PC-9 (cell line): ENCODE results near the gene CXorf58. TPM values are rescaled to one million over a fixed set of nuclear protein-coding genes. Genes with fewer than 3 reads are reported as not detected.

Source experiments
- BruUV-seq: library from RNA; stranded (reverse); fragments of 400-500 nt; replicated peaks from 2 replicates; lab custom pipeline; 2021; lab: Mats Ljungman, UMichigan
- CTCF ChIA-PET: fragments of 300-600 bp; sonication (Branson Sonifier 250); formaldehyde crosslinking; loops from one replicate; lab custom pipeline; 2022; ENCODE audit warnings: antibody characterized with exemption; lab: Charles Lee
- POLR2A ChIA-PET: fragments of 300-600 bp; sonication (Branson Sonifier 250); formaldehyde crosslinking; loops from one replicate; lab custom pipeline; 2022; ENCODE audit warnings: antibody characterized with exemption; ENCODE audit not compliant: unreplicated experiment; lab: Charles Lee
- DNase-seq, 2 experiments: peaks; one replicate each; pipeline versions ENCODE4 v3.0.0 to v3.0.0-alpha.2; 2015 to 2022; ENCODE audit warnings: mixed read lengths in 1 of 2
- H2AFZ ChIP-seq: fragments of 200-600 bp; sonication (generic); 2 replicates; pipeline ENCODE4 v1.8.1; 2017; ENCODE audit warnings: antibody characterized with exemption
- H3F3A ChIP-seq: fragments of 200-600 bp; sonication (generic); 2 replicates; pipeline ENCODE4 v1.8.1; 2017; ENCODE audit warnings: antibody characterized with exemption, mild to moderate bottlenecking, low read depth; ENCODE audit not compliant: insufficient read depth
- H3K27ac ChIP-seq: fragments of 200-600 bp; sonication (generic); 2 replicates; pipeline ENCODE4 v1.6.1; 2016; ENCODE audit warnings: mixed run types
- H3K27me3 ChIP-seq: fragments of 200-600 bp; sonication (generic); 2 replicates; pipeline ENCODE4 v1.6.1; 2016; ENCODE audit warnings: low read depth, mixed run types; ENCODE audit not compliant: insufficient read depth
- H3K36me3 ChIP-seq: fragments of 200-600 bp; sonication (generic); 2 replicates; pipeline ENCODE4 v1.6.1; 2016; ENCODE audit warnings: low read depth, mixed run types
- H3K4me1 ChIP-seq: fragments of 200-600 bp; sonication (generic); replicated peaks from 2 replicates; pipeline ENCODE4 v1.6.1; 2016; ENCODE audit warnings: mixed run types; ENCODE audit not compliant: insufficient read depth
- H3K4me2 ChIP-seq: fragments of 200-600 bp; sonication (generic); 2 replicates; pipeline ENCODE4 v1.6.1; 2017; ENCODE audit warnings: mixed run types
- H3K4me3 ChIP-seq: fragments of 200-600 bp; sonication (generic); 2 replicates; pipeline ENCODE4 v1.6.1; 2016; ENCODE audit warnings: mixed run types
- H3K79me2 ChIP-seq: fragments of 200-600 bp; sonication (generic); 2 replicates; pipeline ENCODE4 v1.6.1; 2017; ENCODE audit warnings: low read depth, mixed run types
- H3K9me2 ChIP-seq: fragments of 200-600 bp; sonication (generic); 2 replicates; pipeline ENCODE4 v1.8.1; 2017; ENCODE audit warnings: mild to moderate bottlenecking; ENCODE audit not compliant: insufficient read depth
- H3K9me3 ChIP-seq: fragments of 200-600 bp; sonication (generic); 2 replicates; pipeline ENCODE4 v1.8.1; 2016; ENCODE audit warnings: low read depth; ENCODE audit not compliant: insufficient read depth
- H4K20me1 ChIP-seq: fragments of 200-600 bp; sonication (generic); 2 replicates; pipeline ENCODE4 v1.8.1; 2017; ENCODE audit not compliant: insufficient read depth
- CTCF ChIP-seq: fragments of 200-600 bp; sonication (generic); conservative IDR thresholded peaks from 2 replicates; pipeline ENCODE4 v1.6.1; 2017; ENCODE audit warnings: mixed run types, antibody characterized with exemption, mild to moderate bottlenecking, moderate library complexity
- EZH2 ChIP-seq: fragments of 200-600 bp; sonication (generic); IDR thresholded peaks from 2 replicates; pipeline ENCODE4 v1.8.0; 2017; ENCODE audit warnings: antibody characterized with exemption, low read depth
- intact Hi-C: fragments of 100-400 bp; cut with micrococcal nuclease; formaldehyde crosslinking; loops from one replicate; pipeline ENCODE4 v1.10.0; 2022; ENCODE audit not compliant: unreplicated experiment
- total RNA-seq: library from RNA; stranded (reverse); gene quantifications from 2 replicates; pipeline ENCODE4 v1.2.3, GENCODE V29; 2021

Gene CXorf58
- total RNA-seq, 1 experiment from 2014 or later: 0.20 TPM

DNA sequence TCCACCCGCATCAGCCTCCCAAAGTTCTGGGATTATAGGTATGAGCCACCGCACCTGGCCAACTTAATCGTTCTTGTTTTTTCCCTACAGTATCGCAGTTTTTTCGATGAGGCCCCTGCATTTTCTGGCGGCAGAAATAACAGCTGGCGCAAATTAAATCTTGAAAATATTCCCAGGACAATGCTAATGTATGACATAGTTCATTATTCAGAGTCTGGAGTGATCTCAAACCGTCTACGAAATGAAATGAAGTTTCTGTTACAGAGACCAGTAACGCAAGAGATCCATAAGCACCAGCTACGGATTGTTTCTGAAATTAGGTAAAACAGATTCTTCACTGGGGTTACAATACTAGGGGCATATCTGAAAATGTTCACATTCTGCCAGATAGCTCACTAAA lies 27.3 kb downstream of the CXorf58 start:
- Histone ChIP-seq H2AFZ (no peak overlapping the region), H3K4me3 (no peak overlapping the region), H3K4me2 (no peak overlapping the region), H3K27me3 (no peaks in the 10 kb centered on the region), H3F3A (peaks cover 5% of the 10 kb centered on the region; the same call in 1 of the 2 replicates), H3K4me1 (peaks cover 9% of the 10 kb centered on the region; the same call in 1 of the 2 replicates), H3K79me2 (no peaks in the 10 kb centered on the region), H3K27ac (no peak overlapping the region), H3K36me3 (no peaks in the 10 kb centered on the region), H4K20me1 (no peaks in the 10 kb centered on the region), H3K9me2 (no peaks in the 10 kb centered on the region), H3K9me3 (no peaks in the 10 kb centered on the region)
- BruUV-seq: no TSS peak
- DNase-seq: no peak
- intact Hi-C loops: no loop called here
- ChIA-PET CTCF (interaction anchor here (0.5 kb wide), 1 partner anchor 741 kb away, joined by 10 read pairs; no protein-coding TSS in a partner anchor), POLR2A (no interaction called here)
- TF ChIP-seq CTCF (no peak), EZH2 (no peak)

GRCh38 chrX:23936180-23936579 lies 28.4 kb downstream of the CXorf58 start:
- Histone ChIP-seq H4K20me1 (no peaks in the 10 kb centered on the region), H3K9me2 (no peaks in the 10 kb centered on the region), H2AFZ (no peak overlapping the region), H3K9me3 (no peaks in the 10 kb centered on the region), H3K79me2 (no peaks in the 10 kb centered on the region), H3K27me3 (no peaks in the 10 kb centered on the region), H3K4me2 (no peak overlapping the region), H3K4me1 (peaks cover 6% of the 10 kb centered on the region; the same call in 1 of the 2 replicates), H3F3A (peaks cover 5% of the 10 kb centered on the region; the same call in 1 of the 2 replicates), H3K36me3 (no peaks in the 10 kb centered on the region), H3K27ac (no peak overlapping the region), H3K4me3 (no peak overlapping the region)
- CTCF ChIA-PET: no interaction called here
- no peak for DNase-seq
- no TSS peak for BruUV-seq
- TF ChIP-seq CTCF: no peak
- no peak for TF ChIP-seq EZH2
- POLR2A ChIA-PET: no interaction called here
- intact Hi-C loops: no loop called here

GRCh38 chrX:23937100-23937499 lies 29.3 kb downstream of the CXorf58 start:
- Histone ChIP-seq H3K36me3 (no peaks in the 10 kb centered on the region), H3K27ac (no peak overlapping the region), H3K4me1 (no peaks in the 10 kb centered on the region), H4K20me1 (no peaks in the 10 kb centered on the region), H3K27me3 (no peaks in the 10 kb centered on the region), H3K9me3 (no peaks in the 10 kb centered on the region), H3K4me3 (no peak overlapping the region), H3K9me2 (no peaks in the 10 kb centered on the region), H2AFZ (no peak overlapping the region), H3F3A (no peaks in the 10 kb centered on the region), H3K79me2 (no peaks in the 10 kb centered on the region), H3K4me2 (no peak overlapping the region)
- TF ChIP-seq CTCF (no peak), EZH2 (no peak)
- intact Hi-C loops: no loop called here
- DNase-seq: no peak
- CTCF ChIA-PET: interaction anchor here (0.5 kb wide), 1 partner anchor 117 kb away, joined by 3 read pairs; no protein-coding TSS in a partner anchor
- POLR2A ChIA-PET: no interaction called here
- BruUV-seq: no TSS peak
